Aorta (tissue), 5 donors: ENCODE results near the gene KRTAP10-11. TPM values are rescaled to one million over a fixed set of nuclear protein-coding genes. Genes with fewer than 3 reads are reported as not detected.
"Not testable (repeated sequence)": the region's sequence is repeated elsewhere in the genome, so short reads cannot be mapped to it uniquely, and the experiment has no call there.

ENCODE experiments used
- ATAC-seq: fragments of 200-7000 bp; cut with Tn5 transposase; one replicate; pipeline ENCODE4 v1.9.1; 2022; ENCODE audit warnings: moderate library complexity; ENCODE audit not compliant: low FRiP score
- DNase-seq, 2 donors: peaks; one replicate each; pipeline ENCODE4 v3.0.0-alpha.2; 2020
- H3K27ac ChIP-seq, 2 donors: one replicate each; pipeline ENCODE4 v1.5.1; 2013; ENCODE audit warnings: low read length in 2 of 2, mild to moderate bottlenecking in 2 of 2, moderate library complexity in 2 of 2, control low read depth in 1 of 2, inconsistent platforms in 1 of 2, low read depth in 1 of 2
- H3K27me3 ChIP-seq, 2 donors: one replicate each; pipeline ENCODE4 v1.6.1; 2013; ENCODE audit warnings: control low read depth in 1 of 2, low read length in 1 of 2, mild to moderate bottlenecking in 1 of 2, moderate library complexity in 1 of 2; ENCODE audit not compliant: insufficient read depth in 2 of 2, control insufficient read depth in 1 of 2
- H3K36me3 ChIP-seq, 2 donors: one replicate each; pipeline ENCODE4 v1.6.1; 2013; ENCODE audit warnings: control low read depth in 1 of 2, low read length in 1 of 2, mild to moderate bottlenecking in 1 of 2; ENCODE audit not compliant: insufficient read depth in 2 of 2, control insufficient read depth in 1 of 2
- H3K4me1 ChIP-seq, 2 donors: one replicate each; pipeline ENCODE4 v1.6.1; 2013; ENCODE audit warnings: low read length in 2 of 2, control low read depth in 1 of 2, mild to moderate bottlenecking in 1 of 2, moderate library complexity in 1 of 2; ENCODE audit not compliant: insufficient read depth in 2 of 2, control insufficient read depth in 1 of 2
- H3K4me3 ChIP-seq, 2 donors: one replicate each; pipeline ENCODE4 v1.5.1; 2013; ENCODE audit warnings: low read length in 2 of 2, control low read depth in 1 of 2, mild to moderate bottlenecking in 1 of 2
- H3K9me3 ChIP-seq: one replicate; pipeline ENCODE4 v1.6.1; 2013; ENCODE audit warnings: mild to moderate bottlenecking, low read length; ENCODE audit not compliant: control insufficient read depth
- WGBS, 2 donors: extraction: QIAGEN DNeasy Blood & Tissue Kit; methylation state at CpG; one replicate each; pipeline ENCODE4 v1.1.7; 2013; 5-methylcytosine and 5-hydroxymethylcytosine counted together
- intact Hi-C, 2 donors: fragments of 100-400 bp; cut with DNase I; formaldehyde crosslinking; loops; one replicate each; pipeline versions ENCODE4 v1.14.2 to v1.15.0; 2022
- polyA plus RNA-seq, 2 donors: library from polyadenylated mRNA; stranded (reverse); fragments of 200-250 nt; gene quantifications; one replicate each; pipeline ENCODE4 v1.2.3, GENCODE V29; 2013
- total RNA-seq, 2 donors: library from RNA; stranded (reverse); fragmentation: NEBNext Ultra II Directional; extraction: Animal tissue kit (Norgen Biotek cat#: 25700); gene quantifications; one replicate each; pipeline ENCODE4 v1.2.1, GENCODE V29; 2021
- donor health status: healthy with polysubstance abuse.
- donor health status: Bipolar disorder and iron deficiency.
- donor health status: DM: no; HTN: no; CAD: no.
- donor health status: DM: no; HTN: no; CAD: no.
- donor health status: DM: yes; HTN: yes; CAD: no.

Gene KRTAP10-11
- total and polyA plus RNA-seq, 4 donors, result not detected

DNA sequence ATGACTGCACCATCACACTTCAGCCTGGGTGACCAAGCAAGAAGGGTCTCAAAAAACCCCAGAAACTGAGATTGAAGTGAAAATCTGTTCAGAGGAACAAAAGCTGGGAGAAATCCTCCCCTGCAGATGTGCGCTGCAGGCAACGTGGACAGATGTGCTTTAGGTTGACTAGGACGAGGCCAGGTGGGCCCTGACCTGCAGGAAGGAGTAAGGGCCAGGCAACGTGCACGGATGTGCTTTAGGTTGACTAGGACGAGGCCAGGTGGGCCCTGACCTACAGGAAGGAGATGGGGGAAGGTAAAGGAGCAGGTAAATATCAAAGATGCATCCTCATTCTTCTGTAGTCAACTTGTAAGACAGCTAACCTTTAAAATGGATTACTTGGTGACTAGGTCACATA, 38.3 kb downstream of the KRTAP10-11 start:
- DNase-seq, result no peak
- no peak overlapping the region for H3K27ac ChIP-seq
- no peak for ATAC-seq
- no peak overlapping the region for H3K4me3 ChIP-seq
- no peaks in the 10 kb centered on the region for H3K36me3 ChIP-seq
- H3K9me3 ChIP-seq, result no peaks in the 10 kb centered on the region
- 72 to 81% methylated on average over 6 of the region's 6 CpGs for WGBS, 2 donors
- no peaks in the 10 kb centered on the region for H3K4me1 ChIP-seq
- intact Hi-C loops, result no loop called here
- H3K27me3 ChIP-seq, result no peaks in the 10 kb centered on the region

DNA sequence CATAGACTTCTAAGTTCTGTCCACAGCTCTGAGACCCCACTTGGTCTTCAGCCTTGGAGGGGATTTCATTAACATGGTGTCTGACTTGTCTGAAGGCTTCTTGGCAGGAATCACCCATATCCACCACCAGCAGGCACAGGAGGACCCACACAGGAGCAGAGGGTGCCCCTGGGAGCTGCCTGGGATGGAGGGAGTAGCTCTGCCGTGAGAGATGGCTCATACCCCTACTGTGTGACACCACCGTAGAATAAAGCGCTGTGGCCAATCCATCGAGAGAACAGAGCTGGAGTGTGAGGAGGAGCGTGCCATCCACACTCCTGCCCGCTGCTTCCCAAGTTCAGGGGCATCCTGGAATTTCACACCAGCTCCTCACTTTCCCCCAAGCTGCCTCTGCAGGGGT, 38.8 kb downstream of the KRTAP10-11 start:
- ATAC-seq, H3K27ac ChIP-seq, H3K4me1 ChIP-seq, DNase-seq, H3K9me3 ChIP-seq, H3K36me3 ChIP-seq, H3K4me3 ChIP-seq, intact Hi-C loops, H3K27me3 ChIP-seq: not testable (repeated sequence)
- WGBS, 2 donors, result 75 to 89% methylated on average over 6 of the region's 6 CpGs

DNA sequence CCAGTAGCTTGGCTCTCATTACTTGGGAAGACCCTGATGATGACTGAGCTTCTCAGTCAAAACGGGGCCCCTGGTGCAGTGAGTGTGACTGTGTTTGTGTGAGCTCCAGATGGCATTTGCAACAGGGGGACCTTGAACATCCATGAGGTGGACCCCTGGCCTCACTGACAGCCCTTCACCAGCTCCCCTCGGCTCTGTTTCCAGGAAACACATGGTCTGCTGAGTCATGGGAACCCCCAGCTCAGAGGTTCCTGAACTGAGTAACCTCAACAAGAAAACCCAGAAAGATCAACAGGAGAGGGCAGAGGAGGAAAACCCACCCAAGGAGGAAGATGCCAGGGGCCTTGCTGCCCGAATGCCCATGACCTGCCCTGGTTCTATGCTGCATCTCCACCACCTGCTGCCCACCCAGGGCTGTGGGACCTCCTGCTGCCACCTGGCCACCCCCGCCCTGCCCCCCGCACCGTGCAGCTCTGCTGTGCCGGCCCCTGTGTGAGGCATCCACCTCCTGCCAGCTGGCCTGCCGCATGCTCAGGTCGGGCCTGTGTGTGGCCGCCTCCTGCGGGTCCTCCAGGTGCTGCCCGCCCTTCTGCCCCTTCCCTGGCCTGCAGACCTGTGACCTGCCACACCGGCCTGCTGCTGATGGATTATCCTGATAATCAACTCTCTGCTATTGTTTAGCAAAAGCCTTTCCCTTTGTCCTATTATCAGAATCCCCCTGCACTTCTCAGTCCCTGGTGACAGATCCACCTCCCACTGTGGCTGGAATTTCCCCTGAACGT, 40.0 kb downstream of the KRTAP10-11 start:
- no peaks in the 10 kb centered on the region for H3K27me3 ChIP-seq
- no peaks in the 10 kb centered on the region for H3K9me3 ChIP-seq
- no peak overlapping the region for H3K4me3 ChIP-seq
- intact Hi-C loops, result no loop called here
- H3K36me3 ChIP-seq, result no peaks in the 10 kb centered on the region
- no peak for DNase-seq
- no peaks in the 10 kb centered on the region for H3K4me1 ChIP-seq
- peak; percentile 40 for ATAC-seq
- WGBS, 2 donors, result 61 to 75% methylated on average over 13 to 14 of the region's 14 CpGs
- no peak overlapping the region for H3K27ac ChIP-seq

DNA sequence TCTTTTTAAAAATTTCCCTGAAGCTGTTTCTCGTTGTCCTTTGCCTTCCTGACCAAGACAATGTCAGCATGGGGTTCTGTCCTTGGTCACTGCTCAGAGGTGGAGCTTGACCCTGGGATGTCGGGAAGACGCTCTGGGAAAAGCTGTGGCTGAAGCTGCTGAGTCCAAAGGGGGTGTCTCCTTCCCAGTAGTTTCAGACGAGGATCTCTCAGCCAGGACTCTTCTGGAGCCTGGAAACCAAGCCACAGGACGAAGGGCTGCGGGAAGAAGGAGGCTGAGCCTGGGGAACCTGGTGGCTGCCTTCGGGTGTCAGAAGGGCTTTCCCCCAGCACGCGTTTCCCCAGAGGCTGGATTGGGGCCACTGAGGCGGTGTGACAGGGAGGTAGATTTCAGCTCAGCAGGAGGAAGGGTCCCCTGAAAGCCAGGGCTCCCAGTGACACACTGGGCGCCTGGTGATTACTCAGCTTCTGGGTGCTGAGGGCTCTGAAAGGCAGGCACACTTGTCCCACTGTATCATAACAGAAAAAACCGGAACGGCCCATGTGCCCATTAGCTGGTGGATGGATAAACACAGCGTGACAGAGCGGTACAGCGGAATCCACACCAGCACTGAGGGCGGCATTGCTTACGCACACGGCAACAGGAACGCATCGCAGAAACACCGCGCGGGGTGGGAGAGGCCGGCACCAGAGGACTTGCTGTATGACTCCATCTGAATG, 40.8 kb downstream of the KRTAP10-11 start:
- H3K4me3 ChIP-seq, result no peak overlapping the region
- 79 to 84% methylated on average over 25 of the region's 25 CpGs for WGBS, 2 donors

DNA sequence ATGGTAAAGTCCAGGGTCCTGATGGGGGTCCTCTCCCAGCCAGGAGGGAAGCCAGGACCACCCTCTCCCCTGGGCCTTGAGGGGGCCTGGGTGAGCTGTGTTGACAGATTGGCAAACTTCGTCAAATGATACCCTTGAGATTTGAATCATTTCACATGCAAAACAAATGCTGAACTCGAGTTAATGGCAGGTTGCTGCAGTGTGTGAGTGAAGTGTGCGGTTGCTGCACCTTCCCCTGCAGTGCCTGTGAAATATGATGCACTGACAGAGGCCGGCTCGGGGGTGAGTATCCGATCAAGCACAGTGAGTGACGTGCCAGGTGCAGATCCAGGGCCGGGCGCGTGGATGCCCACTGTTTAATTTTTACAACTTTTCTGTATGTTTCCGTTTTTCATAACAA, 41.5 kb downstream of the KRTAP10-11 start:
- ATAC-seq (no peak), DNase-seq (no peak)
- Histone ChIP-seq H3K36me3 (no peaks in the 10 kb centered on the region), H3K4me3 (no peak overlapping the region), H3K27ac (no peak overlapping the region), H3K9me3 (no peaks in the 10 kb centered on the region), H3K4me1 (no peaks in the 10 kb centered on the region), H3K27me3 (no peaks in the 10 kb centered on the region)
- intact Hi-C loops, result no loop called here
- WGBS, 2 donors, result 71% methylated on average over 11 of the region's 11 CpGs

More for the DNA sequence above, 40.8 kb downstream of the KRTAP10-11 start:
- Histone ChIP-seq H3K27me3 (no peaks in the 10 kb centered on the region), H3K27ac (no peak overlapping the region), H3K9me3 (no peaks in the 10 kb centered on the region), H3K4me1 (no peaks in the 10 kb centered on the region), H3K36me3 (no peaks in the 10 kb centered on the region)
- intact Hi-C loops, result no loop called here
- no peak for ATAC-seq
- no peak for DNase-seq

DNA sequence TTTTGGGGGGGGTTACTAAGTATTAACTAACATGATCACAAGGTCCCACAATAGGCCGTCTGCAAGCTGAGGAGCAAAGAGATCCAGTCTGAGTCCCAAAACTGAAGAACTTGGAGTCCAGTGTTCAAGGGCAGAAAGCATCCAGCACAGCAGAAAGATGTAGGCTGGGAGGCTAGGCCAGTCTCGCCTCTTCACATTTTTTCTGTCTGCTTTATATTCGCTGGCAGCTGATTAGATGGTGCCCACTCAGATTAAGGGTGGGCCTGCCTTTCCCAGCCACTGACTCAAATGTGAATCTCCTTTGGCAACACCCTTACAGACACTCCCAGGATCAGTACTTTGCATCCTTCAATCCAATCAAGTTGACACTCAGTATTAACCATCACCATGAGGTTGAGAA, 43.5 kb downstream of the KRTAP10-11 start:
- ATAC-seq, result not testable (repeated sequence)

DNA sequence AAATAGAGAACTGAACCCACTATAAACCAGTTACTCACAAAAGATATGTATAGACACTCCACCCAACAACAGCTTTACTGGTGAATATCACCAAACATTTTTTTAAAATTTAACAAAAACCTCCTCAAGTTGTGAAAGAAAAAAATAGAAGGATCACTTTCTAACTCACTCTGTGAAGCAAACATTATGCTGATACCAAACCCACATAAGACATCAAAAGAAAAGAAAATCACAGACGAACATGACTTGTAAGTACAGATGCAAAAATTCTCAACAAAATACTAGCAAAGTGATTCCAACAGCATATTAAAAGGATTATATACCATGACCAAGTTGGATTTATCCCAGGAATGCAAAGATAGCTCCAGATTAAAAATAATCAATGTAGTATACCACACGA, 45.5 kb downstream of the KRTAP10-11 start:
- ATAC-seq, result no peak

More for the DNA sequence above, 43.5 kb downstream of the KRTAP10-11 start:
- H3K27me3 ChIP-seq, H3K36me3 ChIP-seq, H3K4me3 ChIP-seq, intact Hi-C loops, DNase-seq, H3K27ac ChIP-seq, H3K4me1 ChIP-seq, H3K9me3 ChIP-seq: not testable (repeated sequence)
- 82 to 86% methylated on average over 3 of the region's 3 CpGs for WGBS, 2 donors

DNA sequence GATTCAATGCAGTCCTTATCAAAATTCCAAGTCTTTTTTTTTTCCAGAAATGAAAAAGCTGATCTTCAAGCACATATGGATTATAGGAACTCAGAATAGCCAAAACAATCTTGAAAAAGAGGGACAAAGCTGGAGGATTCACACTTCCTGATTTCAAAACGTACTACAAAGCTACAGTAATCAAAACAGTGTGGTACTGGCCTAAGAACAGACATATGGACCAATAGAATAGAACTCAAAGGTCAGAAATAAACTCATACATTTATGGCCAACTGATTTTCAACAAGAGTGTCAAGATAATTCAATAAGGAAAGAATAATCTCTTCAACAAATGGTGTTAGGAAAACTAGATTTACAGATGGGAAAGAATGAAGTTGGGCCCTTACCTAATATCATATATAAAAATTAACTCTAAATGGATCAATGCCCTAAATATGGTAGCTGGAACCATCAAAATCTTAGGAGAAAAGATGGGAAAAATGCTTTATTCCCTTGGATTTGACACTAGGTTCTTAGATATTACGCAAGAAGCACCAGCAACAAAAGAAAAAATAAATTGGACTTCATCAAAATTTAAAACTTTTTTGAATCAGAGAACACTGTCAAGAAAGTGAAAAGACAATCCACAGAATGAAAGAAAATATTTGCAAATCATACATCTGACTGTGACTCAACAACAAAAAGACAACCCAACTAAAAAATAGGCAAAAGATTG, 46.7 kb downstream of the KRTAP10-11 start:
- intact Hi-C loops, result no loop called here
- H3K27ac ChIP-seq, result no peak overlapping the region
- H3K9me3 ChIP-seq, result no peaks in the 10 kb centered on the region
- no peak for DNase-seq
- WGBS, 2 donors, result 48 to 49% methylated on average over 2 of the region's 2 CpGs
- H3K36me3 ChIP-seq, result no peaks in the 10 kb centered on the region
- no peaks in the 10 kb centered on the region for H3K4me1 ChIP-seq
- H3K4me3 ChIP-seq, result no peak overlapping the region
- H3K27me3 ChIP-seq, result no peaks in the 10 kb centered on the region
- no peak for ATAC-seq

More for the DNA sequence above, 45.5 kb downstream of the KRTAP10-11 start:
- Histone ChIP-seq H3K27ac (no peak overlapping the region), H3K4me3 (no peak overlapping the region), H3K9me3 (no peaks in the 10 kb centered on the region), H3K36me3 (no peaks in the 10 kb centered on the region), H3K4me1 (no peaks in the 10 kb centered on the region), H3K27me3 (no peaks in the 10 kb centered on the region)
- WGBS, 2 donors, result 43 to 46% methylated on average over 2 of the region's 2 CpGs
- intact Hi-C loops, result no loop called here
- no peak for DNase-seq
